ENCODE measurements around the gene CLDN9. TPM values are rescaled to one million over a fixed set of nuclear protein-coding genes. Genes with fewer than 3 reads are reported as not detected.

The CLDN9 gene
- total RNA-seq, 1 donor from 2014 or later: not detected

GRCh38 chr16:2973605-2974318, 39.0 kb upstream of the CLDN9 start:
- no peak for DNase-seq (ENCODE audit: low spot score in 2 of 2)
- FAIRE-seq: no peak

DNA sequence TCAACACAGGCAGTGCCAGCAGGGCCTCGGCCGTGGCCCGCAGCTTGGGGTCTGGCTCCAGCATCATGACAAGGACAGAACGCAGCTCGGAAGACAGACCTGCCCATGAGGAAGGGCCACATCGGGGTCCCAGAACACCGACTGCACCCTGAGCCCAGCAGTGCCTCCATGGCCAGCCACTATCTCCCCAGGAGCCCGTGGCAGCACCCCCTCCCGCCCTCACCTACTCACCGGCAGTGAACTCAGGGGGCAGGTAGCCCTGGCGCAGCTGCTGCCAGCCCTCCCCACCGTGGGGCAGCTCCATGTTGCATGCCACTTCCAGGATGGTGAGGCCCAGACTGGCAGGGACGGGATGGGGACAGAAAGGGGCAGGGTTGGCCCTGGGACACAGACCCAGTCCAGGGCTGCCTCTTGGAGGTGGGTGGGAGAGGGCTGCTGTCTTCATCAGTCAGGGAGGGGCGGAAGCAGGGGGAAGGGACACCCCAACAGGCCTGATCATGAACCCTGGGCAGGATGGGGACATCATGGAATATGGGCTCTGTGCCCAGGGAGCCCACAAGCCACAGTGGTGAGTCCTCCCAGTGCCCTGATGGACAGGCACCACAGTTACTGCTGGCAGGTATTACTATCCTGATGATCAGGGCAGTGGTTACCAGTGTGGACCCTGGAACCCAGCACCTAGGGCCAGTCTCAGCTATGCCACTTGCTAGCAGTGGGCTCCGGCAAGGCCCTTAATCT, 38.2 kb upstream of the CLDN9 start:
- FAIRE-seq (no peak), DNase-seq (ENCODE audit: low spot score in 2 of 2) (no peak)

DNA sequence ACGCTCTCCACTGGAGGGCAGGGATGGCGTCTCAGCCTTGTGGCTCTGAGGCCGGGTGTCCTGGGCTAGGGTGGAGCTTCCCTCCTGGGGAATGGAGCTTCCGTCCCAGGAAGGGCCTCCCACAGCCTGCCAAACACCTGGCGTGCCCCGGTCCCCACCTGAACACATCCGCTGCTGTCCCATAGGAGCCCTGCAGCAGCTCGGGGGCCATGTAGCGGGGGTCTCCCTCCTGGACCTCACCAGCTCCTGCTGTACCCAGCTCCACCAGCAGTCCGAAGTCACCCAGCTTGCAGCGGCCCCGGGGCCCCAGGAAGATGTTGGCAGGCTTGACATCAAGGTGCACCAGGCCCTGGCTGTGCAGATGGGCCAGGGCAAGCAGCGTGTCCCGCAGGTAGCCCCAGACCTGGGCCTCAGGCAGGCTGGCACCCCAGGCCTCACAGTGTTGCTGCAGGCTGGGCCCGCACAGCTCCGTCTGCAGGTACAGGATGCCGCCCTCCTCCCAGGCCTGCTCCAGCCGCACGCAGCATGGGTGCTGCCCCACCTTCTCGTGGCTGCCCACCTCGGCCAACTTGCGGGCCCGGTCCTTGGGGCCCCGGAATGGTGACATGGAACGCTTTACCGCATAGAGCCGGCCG, 37.4 kb upstream of the CLDN9 start:
- no peak for FAIRE-seq

GRCh38 chr16:2976201-2976600, 36.5 kb upstream of the CLDN9 start:
- no peak for FAIRE-seq

More for the DNA sequence above, 37.4 kb upstream of the CLDN9 start:
- no peak for DNase-seq (ENCODE audit: low spot score in 2 of 2)

GRCh38 chr16:2976673-2977072, 36.0 kb upstream of the CLDN9 start:
- FAIRE-seq: no peak
- DNase-seq (ENCODE audit: low spot score in 2 of 2): no peak

More at GRCh38 chr16:2976201-2976600, 36.5 kb upstream of the CLDN9 start:
- DNase-seq (ENCODE audit: low spot score in 2 of 2): no peak

DNA sequence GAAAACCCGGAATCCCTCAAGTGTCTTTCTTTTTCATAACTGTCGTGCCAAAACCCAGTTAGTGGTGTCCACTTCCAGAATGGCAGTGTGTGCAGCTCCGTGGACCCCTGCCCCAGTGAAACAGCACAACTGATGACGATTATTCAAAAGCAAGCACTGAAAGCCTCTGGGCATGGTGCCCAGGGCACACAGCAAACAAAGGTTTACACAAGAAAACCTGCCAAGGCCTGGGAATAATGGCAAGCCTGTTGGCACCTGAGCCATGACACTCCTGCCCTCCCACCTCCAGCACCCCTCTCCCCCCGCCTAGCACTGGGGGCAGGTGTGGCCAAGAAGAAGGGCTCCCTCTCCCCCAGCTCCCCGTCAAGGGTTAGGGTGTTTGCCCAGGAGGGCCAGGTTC, 35.3 kb upstream of the CLDN9 start:
- DNase-seq (ENCODE audit: low spot score in 2 of 2) (peak in 1 of 2 donors; percentile 44), FAIRE-seq (no peak)

DNA sequence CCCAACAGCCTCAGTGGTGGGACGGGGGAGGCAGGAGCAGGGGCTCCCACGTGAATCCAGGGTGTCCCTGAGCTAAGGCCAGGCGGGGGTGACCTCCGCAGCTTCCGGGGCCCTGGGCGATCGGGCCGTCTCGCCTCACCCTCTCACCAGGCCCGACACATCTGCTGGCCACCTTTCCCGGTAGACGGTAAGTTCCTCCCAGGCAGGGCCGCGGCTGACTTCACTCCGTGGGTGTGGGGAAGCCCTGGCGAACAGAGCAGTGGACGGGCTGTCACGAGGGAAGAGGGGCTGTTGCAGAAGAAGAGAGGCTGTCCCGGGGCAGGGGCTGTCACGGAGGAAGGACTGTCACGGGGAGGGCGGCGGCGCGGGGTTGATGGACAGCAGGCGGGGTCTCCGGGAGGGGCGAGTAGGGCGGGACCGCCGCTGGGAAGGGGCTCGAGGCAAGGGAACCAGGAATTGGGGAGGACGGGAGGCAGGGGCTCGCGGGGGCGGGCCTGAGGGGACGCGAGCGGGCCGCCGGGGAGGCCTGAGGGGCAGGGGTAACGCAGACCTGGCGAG, 33.0 kb upstream of the CLDN9 start:
- DNase-seq (ENCODE audit: low spot score in 2 of 2) (no peak), FAIRE-seq (no peak)

DNA sequence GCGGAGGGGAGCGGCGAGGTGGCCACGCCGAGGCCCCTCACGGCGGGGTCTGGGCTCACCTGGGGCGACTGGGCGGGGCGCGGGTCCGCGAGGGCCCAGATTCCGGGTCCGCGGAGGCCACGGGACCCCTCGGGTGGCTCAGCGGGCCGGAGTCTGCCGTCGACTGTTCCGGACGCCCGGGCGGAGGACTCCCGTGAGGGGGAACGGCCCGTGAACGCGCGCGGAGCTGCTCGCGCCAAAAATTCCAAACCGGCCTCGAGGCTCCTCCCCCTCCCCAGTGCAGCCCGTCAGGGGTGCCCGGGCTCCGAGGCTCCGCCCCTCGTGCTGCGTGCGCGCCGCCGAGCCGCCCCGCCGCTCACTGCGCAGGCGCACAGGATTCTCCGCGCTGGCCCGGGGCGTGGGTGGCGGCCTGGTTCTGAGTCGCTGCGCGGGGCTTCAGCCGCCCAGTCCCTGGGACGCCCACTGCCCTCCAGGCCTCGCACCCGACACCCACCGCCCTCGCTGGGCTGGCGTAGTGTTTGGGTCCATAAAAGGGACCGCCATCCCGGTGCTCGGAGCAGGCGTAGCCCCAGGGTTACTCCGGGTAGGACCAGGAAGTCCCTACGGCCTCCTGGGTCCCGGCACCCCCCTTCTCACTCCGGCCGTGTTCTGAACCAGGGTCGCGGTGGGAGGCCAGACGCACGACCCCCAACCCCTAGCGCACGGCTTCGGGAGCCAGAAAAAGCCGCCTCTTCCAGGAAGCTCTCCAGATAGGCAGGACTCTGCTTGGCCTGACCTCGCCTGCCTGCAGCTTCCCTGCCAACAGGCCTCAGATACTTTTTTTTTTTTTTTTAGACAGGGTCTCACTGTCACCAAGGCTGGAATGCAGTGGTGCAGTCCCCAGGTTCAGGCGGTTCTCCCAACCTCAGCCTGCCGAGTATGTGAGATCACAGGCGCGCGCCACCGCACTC, 32.2 kb upstream of the CLDN9 start, which contains the start of gene PKMYT1:
Gene PKMYT1, minus strand, starts transcription at position 220 of the 950 bp plus-strand sequence. CDS start 789 bp downstream, outside the sequence.
- FAIRE-seq: no peak

GRCh38 chr16:2981177-2981898, 31.4 kb upstream of the CLDN9 start:
- no peak for FAIRE-seq
- DNase-seq (ENCODE audit: low spot score in 2 of 2): no peak

More for the DNA sequence above, 32.2 kb upstream of the CLDN9 start, which contains the start of gene PKMYT1:
- peak; percentile 100 for DNase-seq (ENCODE audit: low spot score in 2 of 2)

DNA sequence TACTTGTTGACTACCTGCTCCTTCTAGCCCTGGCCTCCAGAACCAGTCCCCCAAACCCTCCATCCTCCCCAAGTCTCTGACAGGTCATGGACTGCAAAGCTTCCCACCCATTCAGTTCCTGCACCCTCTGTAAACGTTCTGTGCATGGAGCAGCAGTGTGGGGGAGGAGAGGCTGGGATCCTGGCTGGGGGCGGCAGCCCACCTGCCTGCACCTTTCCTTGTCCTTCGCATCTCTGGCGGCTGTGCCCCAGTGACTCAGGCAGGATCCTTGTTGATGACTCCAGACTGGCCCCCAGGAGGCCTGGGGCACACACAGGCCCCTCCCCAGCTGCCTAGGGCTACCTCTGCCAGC, 30.8 kb upstream of the CLDN9 start:
- DNase-seq (ENCODE audit: low spot score in 2 of 2): no peak
- FAIRE-seq: no peak

GRCh38 chr16:2982402-2982801, 30.3 kb upstream of the CLDN9 start:
- FAIRE-seq: no peak
- no peak for DNase-seq (ENCODE audit: low spot score in 2 of 2)

- FAIRE-seq (no peak), DNase-seq (ENCODE audit: low spot score in 2 of 2) (peak; percentile 88 to 96)
Observed at GRCh38 chr16:2983706-2984136, 29.0 kb upstream of the CLDN9 start.

- DNase-seq (ENCODE audit: low spot score in 2 of 2) (no peak), FAIRE-seq (no peak)
Observed at GRCh38 chr16:2985462-2985861, 27.3 kb upstream of the CLDN9 start.

GRCh38 chr16:2985893-2986355, 26.8 kb upstream of the CLDN9 start:
- FAIRE-seq: no peak

DNA sequence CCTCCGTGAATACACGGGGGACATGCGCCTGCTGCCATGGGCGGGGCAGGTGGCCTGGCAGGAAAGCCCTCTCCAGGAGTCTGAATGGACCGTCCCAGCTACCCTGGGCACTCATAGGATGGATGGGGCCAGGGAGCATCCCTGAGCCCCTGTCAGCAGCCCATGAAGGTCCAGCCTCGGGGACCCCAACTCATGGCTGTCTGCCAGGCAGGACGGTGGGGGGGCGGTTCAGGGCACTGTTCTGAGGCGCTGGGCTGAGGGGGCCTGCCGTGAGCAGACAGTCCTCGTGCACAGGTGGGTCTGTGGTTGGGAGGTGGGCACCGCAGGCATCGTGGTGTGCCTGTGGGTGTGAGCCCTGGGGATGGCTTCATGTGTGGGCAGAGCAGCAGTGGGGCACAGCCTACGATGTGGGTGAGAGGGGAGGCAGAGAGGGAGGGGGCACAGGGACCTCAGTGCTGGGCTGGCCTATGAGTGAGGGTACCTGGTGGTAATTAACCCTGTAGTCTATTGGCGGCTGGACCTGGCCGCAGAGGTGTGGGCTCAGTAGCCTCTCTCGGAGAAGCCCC, 26.0 kb upstream of the CLDN9 start:
- DNase-seq (ENCODE audit: low spot score in 2 of 2) (no peak), FAIRE-seq (no peak)

More at GRCh38 chr16:2985893-2986355, 26.8 kb upstream of the CLDN9 start:
- DNase-seq (ENCODE audit: low spot score in 2 of 2): no peak

DNA sequence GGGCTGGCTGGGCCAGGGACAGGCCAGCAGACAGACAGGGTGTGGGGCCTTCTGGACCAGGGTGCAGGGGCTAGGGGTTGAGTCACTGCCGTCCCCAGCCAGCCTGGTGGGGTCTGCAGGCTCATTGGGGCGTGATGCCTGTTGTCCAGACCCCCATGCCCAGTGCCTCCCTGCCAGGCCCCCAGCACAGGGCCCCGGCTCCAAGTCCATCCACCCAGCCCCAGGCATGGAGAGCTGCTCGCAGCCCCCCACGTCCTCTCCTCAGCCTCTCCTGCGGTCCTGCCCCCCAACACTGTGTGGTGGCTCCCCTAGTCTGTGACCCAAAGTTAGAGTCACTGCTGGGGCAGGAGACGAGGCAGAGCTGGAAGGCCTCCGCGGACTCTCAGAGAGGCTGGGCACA, 25.4 kb upstream of the CLDN9 start:
- FAIRE-seq (no peak), DNase-seq (ENCODE audit: low spot score in 2 of 2) (no peak)

DNA sequence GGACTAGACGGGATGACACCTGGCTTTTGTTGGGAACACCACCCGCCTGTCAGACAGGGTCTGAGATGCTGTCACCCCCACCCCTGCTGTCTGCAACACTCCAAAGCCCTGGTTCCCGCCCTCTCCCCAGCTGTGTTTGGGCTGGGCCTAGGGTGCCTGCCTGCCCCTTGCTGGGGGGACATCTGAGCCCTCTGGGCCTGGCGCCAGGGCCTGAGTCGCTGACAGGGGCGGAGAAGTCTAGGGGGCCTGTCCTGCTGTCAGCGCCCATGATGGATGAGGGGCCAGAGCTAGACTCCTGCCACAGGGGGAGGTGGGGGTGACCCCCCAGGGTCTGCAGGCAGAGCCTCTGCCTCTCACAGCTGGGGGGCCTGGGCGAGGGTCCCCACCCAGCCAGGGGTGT, 24.9 kb upstream of the CLDN9 start:
- DNase-seq (ENCODE audit: low spot score in 2 of 2) (no peak), FAIRE-seq (no peak)

DNA sequence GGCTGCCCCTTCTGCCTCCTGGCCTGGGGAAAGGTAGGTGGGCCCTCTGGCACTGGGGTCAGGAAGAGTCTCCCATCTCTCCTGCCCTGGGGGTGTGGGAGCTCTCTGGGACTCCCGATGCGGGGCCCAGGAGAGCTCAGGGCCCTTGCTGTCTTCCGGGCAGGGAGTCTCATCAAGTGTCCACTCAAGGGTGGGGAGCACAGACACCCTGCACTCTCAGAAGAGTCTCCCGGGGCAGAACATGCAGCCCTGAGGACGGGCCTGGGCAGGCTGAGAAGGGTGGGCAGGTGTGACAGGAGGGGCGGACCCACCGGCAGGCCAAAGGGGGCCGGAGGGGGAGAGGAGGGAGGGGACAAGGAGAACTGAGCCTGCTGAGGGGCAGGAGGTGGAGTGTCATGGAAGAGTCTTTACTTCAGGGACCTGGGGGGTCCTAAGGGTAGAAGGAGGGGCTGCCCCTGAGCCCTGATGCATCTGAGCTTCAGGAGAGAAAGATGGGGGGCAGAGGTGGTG, 24.1 kb upstream of the CLDN9 start:
- FAIRE-seq: no peak

More for the DNA sequence above, 24.1 kb upstream of the CLDN9 start:
- DNase-seq (ENCODE audit: low spot score in 2 of 2): no peak

All from frontal cortex (tissue), 4 donors.